SKM-1 (cell line): ENCODE data around the gene ZC3H12C.
"Not testable (repeated sequence)": the region's sequence is repeated elsewhere in the genome, so short reads cannot be mapped to it uniquely, and the experiment has no call there.

Experiments used
- DNase-seq: peaks from one replicate; lab custom pipeline; 2025; ENCODE audit not compliant: unreplicated experiment; lab: John Stamatoyannopoulos, UW

Gene ZC3H12C

DNA sequence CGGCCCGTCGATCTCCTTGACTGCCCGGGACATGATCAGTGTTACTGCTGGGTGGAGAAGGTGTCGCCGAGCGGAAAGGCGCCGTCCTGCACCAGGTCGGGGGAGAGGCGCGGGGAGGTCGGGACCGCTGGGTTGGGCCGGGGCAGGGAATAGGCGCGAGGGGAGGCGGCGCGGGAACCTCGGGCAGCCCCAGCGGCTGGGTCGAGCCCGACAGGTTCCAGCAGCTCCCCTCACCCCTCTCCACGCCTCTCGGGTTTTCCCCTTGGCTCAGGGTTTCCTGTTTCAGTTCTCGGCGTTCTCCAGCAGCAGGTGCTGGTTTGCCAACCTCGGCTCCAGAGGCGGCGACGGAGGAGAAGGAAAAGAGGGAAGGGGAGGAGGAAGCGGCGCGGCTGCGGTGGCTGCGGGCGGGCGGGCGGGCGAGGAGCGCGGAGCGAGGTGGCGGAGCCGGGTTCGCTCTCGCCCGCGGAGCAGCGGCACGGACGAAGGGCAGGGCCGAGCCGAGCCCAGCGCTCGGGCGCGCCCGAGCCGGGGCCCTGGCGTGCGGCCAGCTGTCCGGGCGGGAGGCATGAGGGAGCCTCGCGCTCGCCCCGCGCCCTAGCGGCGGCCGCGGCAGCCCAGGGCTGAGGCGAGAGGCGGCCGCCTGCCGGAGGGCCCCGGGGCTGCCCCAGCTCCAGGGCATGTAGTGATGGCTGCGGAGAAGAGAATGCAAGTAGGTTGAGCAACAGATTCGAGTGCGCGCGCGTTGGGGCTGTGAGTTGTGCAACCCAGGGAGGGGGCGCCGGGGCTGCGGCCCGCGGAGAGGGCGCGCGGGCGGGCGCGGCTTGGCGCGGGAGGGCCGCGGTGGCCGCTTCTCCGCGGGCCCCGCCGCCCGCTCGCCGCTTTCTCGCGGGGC, at the start of gene ZC3H12C:
Gene ZC3H12C, plus strand, starts transcription at position 878 of the 892 bp plus-strand sequence. CDS start 20 bp downstream, outside the sequence.
- peak; percentile 64 for DNase-seq

- DNase-seq = no peak
Measured at GRCh38 chr11:110044226-110044968, 48.8 kb upstream of the ZC3H12C start.

- no peak for DNase-seq
Measured at GRCh38 chr11:110046775-110047380, 46.3 kb upstream of the ZC3H12C start.

GRCh38 chr11:110049501-110050200, 43.5 kb upstream of the ZC3H12C start:
- no peak for DNase-seq

GRCh38 chr11:110050201-110050506, 43.0 kb upstream of the ZC3H12C start:
- no peak for DNase-seq

DNA sequence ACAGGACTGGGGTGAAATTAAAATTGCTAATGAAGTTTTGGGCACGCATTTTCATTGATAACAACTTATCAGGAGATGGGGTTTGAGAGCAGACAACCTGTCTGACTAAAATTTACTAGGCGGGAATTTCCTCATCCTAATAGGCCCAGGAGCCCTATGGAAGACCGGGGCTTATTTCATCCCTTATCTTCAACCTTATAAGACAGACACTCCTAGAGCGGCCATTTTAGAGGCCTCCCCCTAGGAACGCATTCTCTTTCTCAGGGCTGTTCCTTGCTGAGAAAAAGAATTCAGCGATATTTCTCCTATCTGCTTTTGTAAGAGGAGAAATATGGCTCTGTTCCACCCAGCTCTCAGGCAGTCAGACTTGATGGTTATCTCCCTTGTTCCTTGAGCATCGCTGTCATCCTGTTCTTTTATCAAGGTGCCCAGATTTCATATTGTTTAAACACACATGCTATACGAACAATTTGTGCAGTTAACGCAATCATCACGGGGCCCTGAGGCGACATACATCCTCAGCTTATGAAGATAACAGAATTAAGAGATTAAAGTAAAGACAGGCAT, 39.3 kb upstream of the ZC3H12C start:
- no peak for DNase-seq

DNA sequence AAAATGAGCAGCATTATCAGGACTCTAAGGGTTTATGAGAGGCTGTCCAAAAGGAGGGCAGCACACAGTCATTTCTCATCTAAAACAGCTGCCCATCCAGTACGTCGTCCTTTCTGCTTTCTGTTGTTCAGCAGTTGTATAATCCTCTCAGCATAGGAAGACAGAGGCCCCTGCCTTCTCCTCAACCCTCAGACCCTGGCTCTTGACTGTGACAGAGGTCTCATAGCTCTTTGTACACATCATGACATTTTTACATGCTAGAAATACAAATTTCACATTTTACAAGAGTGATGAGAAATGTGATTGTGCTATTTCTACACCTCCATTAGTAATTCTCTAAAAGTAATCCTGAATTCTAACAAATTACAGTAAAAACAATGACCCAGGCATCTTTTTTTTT, 36.2 kb upstream of the ZC3H12C start:
- DNase-seq = no peak

DNA sequence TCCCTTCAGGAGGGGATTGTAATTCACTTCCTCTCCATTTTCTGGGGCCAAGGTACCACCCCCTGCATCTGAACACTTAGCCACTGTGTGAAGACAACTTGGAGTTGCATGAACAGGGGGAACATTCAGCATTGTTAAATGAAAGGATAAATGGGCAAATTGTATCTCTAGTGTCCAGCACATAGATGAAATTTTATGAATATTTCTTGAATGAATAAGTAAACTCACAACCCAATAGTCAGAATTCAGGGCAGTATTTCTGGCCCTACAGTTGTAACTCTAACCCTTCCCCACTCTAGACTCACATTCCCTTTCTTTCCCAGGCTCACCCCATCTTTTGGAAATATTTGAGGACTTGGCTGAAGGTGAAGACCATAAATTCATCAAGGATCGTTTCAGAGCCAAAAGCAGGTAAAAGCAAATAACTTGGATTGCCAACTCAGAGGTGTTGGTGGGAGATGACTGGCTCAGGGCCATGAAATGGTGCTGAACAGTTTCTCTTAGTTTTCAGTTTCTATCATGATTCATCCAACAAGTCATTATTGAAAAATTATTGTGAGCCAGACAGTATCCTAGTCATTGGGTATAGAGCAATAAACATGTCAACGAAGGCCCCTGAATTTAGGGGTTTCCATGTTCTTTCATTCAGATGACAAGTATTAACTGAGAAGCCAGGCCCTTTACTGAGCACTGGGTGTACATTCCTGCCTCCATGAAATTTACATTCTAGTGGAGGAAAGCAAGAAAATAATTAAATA, 33.3 kb upstream of the ZC3H12C start:
- DNase-seq = no peak

DNA sequence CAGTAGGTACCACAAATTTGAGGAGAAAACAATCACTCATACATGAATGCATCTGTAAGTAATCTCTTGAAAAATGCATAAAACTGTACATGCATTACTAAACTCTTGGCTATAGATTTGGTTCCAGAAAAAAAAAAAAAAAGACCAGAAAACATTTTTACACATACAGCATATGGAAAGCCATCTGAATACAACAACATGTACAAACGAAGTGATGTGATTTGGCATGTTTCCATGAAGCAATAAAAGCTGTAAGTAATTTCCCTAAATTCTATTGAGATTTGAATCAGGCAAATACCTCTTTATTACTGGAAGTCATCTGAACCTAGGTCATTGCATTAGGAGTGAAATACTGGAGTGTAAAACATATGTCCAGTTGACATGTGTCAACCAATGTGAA, 31.9 kb upstream of the ZC3H12C start:
- no peak for DNase-seq

DNA sequence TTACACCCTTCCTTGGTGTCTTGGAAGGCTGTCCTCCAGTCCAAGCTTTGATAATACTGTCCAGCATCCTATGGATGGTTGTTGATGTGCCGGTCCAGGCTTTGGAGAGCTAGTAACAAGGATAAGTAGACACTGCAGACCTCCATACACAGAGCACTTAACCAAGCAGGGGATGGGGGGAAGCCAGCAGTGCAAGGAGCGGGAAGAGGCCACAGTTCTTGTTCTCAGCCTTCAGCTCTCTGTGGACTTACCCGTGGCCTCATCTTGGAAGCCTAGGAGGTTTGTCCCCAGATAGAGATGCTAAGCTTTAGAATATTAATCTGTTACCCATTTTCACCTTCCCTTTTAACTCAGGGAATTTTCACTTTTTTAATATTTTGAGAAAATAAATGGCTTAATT, 30.9 kb upstream of the ZC3H12C start:
- no peak for DNase-seq

- no peak for DNase-seq
Measured at GRCh38 chr11:110065189-110065588, 28.0 kb upstream of the ZC3H12C start.

- DNase-seq = not testable (repeated sequence)
Measured at GRCh38 chr11:110068001-110068400, 25.2 kb upstream of the ZC3H12C start.

- DNase-seq = peak; percentile 60
Measured at GRCh38 chr11:110069158-110069737, 23.9 kb upstream of the ZC3H12C start.

DNA sequence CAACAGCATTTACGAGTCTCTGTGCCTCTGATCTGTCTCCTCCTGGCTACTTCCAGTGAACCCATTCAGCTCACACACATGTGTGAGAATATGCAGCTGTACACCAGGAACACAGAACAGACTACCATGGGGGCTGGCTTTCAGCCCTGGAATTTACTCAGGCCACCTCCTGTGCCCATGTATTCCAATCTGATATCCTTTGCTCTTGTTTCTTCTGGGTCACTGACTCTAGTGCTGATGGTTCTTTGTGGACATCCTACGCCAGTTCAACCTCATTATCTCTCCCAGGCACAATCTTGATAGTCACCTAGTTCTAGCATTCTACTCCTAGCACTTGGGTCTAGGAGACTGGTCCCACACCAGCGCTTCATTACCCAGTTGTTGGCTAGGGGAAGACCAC, 23.0 kb upstream of the ZC3H12C start:
- DNase-seq = no peak

GRCh38 chr11:110071197-110071596, 22.0 kb upstream of the ZC3H12C start:
- DNase-seq = no peak

DNA sequence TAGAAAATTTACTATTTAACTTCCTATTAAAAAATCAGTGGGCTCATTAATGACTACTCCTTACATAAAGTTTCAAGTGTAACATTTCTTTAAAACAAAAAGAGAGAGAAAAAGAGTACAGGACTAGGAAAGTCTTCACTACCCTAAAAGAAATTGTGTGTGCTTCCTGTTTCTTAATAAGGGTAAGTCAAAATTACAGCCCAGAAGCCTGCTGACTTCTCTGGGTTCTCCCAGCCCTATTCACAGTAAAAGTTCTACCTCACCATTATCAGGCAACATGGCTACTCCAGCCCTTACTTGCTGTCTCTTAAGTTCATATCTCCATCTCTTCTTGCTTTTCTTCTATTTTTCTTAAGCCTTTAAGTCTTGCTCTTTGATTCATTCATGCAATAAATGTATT, 20.3 kb upstream of the ZC3H12C start:
- peak; percentile 21 for DNase-seq

DNA sequence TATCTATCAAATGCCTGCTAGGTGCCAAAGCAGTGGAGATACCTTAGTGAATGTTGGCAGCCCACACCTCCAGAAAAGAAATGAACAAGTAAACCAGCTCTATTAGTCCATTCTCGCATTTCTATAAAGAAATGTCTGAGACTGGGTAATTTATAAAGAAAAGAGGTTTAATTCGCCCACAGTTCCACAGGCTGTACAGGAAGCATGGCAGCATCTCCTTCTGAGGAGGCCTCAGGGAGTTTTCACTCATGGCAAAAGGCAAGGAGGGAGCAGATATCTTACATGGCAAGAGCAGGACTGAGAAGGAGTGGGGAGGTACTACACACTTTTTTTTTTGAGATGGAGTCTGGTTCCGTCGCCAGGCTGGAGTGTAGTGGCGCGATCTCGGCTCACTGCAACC, 18.7 kb upstream of the ZC3H12C start:
- DNase-seq = no peak

- DNase-seq = no peak
Measured at GRCh38 chr11:110075105-110075846, 17.9 kb upstream of the ZC3H12C start.

DNA sequence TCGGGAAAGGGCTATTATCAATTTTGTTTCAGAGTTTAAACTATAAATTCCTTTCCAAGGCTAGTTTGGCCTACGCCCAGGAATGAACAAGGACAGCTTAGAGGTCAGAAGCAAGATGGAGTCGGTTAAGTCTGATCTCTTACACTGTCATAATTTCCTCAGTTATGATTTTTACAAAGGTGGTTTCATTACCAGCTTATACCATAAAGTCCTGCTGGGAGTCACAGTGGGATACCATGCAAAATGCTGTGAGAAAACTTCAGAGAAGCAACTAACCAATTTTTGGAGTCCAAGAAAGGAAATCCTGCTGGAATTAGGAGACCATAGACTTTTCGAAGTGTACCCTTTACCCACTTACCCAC, 17.4 kb upstream of the ZC3H12C start:
- no peak for DNase-seq
